H1 (cell line): ENCODE measurements around the gene EFEMP1. TPM values are rescaled to one million over a fixed set of nuclear protein-coding genes. Genes with fewer than 3 reads are reported as not detected.

ENCODE experiments used
- CTCF ChIA-PET: fragments of 300-600 bp; sonication (Branson Sonifier 250); formaldehyde crosslinking; loops from one replicate; lab custom pipeline; 2021; ENCODE audit not compliant: partially characterized antibody; lab: Charles Lee
- POLR2A ChIA-PET: fragments of 300-600 bp; sonication (Branson Sonifier 250); formaldehyde crosslinking; loops from one replicate; lab custom pipeline; 2021; ENCODE audit warnings: inconsistent platforms; ENCODE audit not compliant: partially characterized antibody; lab: Charles Lee
- DNase-seq, 2 experiments: peaks; one replicate each; pipeline versions ENCODE4 v3.0.0 to v3.0.0-alpha.2; 2010 to 2022; ENCODE audit warnings: low spot score in 2 of 2, low read depth in 1 of 2, mixed read lengths in 1 of 2
- FAIRE-seq: peaks from 2 replicates; lab custom pipeline; 2011; peaks lifted over from hg19 to GRCh38; lab: Jason Lieb, UNC
- H2AFZ ChIP-seq: 2 replicates; pipeline ENCODE4 v1.8.1; 2012; ENCODE audit warnings: low read length, inconsistent platforms
- H2AK5ac ChIP-seq: 2 replicates; pipeline ENCODE4 v1.6.1; 2013; ENCODE audit warnings: low read depth, low read length
- H2BK120ac ChIP-seq: replicated peaks from 2 replicates; pipeline ENCODE3; 2013; ENCODE audit warnings: low read depth, low read length, inconsistent platforms
- H2BK12ac ChIP-seq: 2 replicates; pipeline ENCODE4 v1.6.1; 2013; ENCODE audit warnings: low read depth, low read length
- H2BK15ac ChIP-seq: 2 replicates; pipeline ENCODE4 v1.6.1; 2013; ENCODE audit warnings: low read length
- H2BK20ac ChIP-seq: 2 replicates; pipeline ENCODE4 v1.6.1; 2013; ENCODE audit warnings: low read length
- H2BK5ac ChIP-seq: 2 replicates; pipeline ENCODE4 v1.6.1; 2013; ENCODE audit warnings: low read depth, low read length
- H3K14ac ChIP-seq: 2 replicates; pipeline ENCODE4 v1.6.1; 2013; ENCODE audit warnings: inconsistent platforms; ENCODE audit not compliant: insufficient read length
- H3K18ac ChIP-seq: 2 replicates; pipeline ENCODE4 v1.6.1; 2013; ENCODE audit warnings: low read length; ENCODE audit errors: extremely low read depth
- H3K23ac ChIP-seq: 2 replicates; pipeline ENCODE4 v1.6.1; 2013; ENCODE audit warnings: inconsistent platforms; ENCODE audit not compliant: insufficient read length
- H3K23me2 ChIP-seq: 2 replicates; pipeline ENCODE4 v1.6.1; 2013; ENCODE audit warnings: low read depth, low read length
- H3K27ac ChIP-seq: 2 replicates; pipeline ENCODE4 v1.6.1; 2011; ENCODE audit warnings: low read depth, low read length, inconsistent platforms
- H3K27me3 ChIP-seq, 4 experiments: replicated peaks in 1 of 4; 1 replicate in 1 of 4; 2 replicates in 3 of 4; pipeline versions ENCODE4 v1.6.1 to v1.8.1; 2011 to 2013; ENCODE audit warnings: low read length in 3 of 4, mild to moderate bottlenecking in 3 of 4, inconsistent platforms in 2 of 4, mixed read lengths in 2 of 4, moderate library complexity in 1 of 4; ENCODE audit not compliant: control insufficient read depth in 3 of 4, insufficient read depth in 3 of 4; ENCODE audit errors: extremely low read depth in 1 of 4
- H3K36me3 ChIP-seq, 4 experiments: 2 replicates each; pipeline versions ENCODE4 v1.6.1 to v1.8.1; 2011 to 2013; ENCODE audit warnings: mild to moderate bottlenecking in 4 of 4, low read length in 3 of 4, moderate library complexity in 2 of 4, control low read depth in 1 of 4, inconsistent platforms in 1 of 4; ENCODE audit not compliant: insufficient read depth in 4 of 4, control insufficient read depth in 2 of 4
- H3K4ac ChIP-seq: replicated peaks from 2 replicates; pipeline ENCODE3; 2013; ENCODE audit warnings: low read length, low read depth, mixed read lengths, inconsistent platforms; ENCODE audit not compliant: insufficient read length
- H3K4me1 ChIP-seq, 4 experiments: replicated peaks in 1 of 4; 1 replicate in 1 of 4; 2 replicates in 3 of 4; pipeline versions ENCODE4 v1.6.1 to v1.8.1; 2011 to 2013; ENCODE audit warnings: low read length in 3 of 4, inconsistent platforms in 2 of 4, mixed read lengths in 1 of 4; ENCODE audit not compliant: insufficient read depth in 4 of 4, control insufficient read depth in 3 of 4
- H3K4me2 ChIP-seq, 2 experiments: 2 replicates each; pipeline versions ENCODE4 v1.6.1 to v1.8.1; 2011 to 2013; ENCODE audit warnings: low read depth in 2 of 2, low read length in 2 of 2, control low read depth in 1 of 2, inconsistent platforms in 1 of 2, mild to moderate bottlenecking in 1 of 2; ENCODE audit not compliant: insufficient read depth in 1 of 2
- H3K4me3 ChIP-seq, 4 experiments: fragments of 200-600, 300-600 bp in 1 of 4; sonication (generic), shearing (Covaris generic), sonication (Bioruptor Twin) in 1 of 4; 2 replicates each; pipeline versions ENCODE4 v1.5.1 to v1.8.1; 2011 to 2016; ENCODE audit warnings: low read length in 4 of 4, low read depth in 3 of 4, control low read depth in 2 of 4, inconsistent platforms in 2 of 4, mild to moderate bottlenecking in 2 of 4, mixed read lengths in 1 of 4, moderate library complexity in 1 of 4; ENCODE audit not compliant: insufficient read depth in 2 of 4; ENCODE audit errors: extremely low read depth in 1 of 4
- H3K56ac ChIP-seq: replicated peaks from 2 replicates; pipeline ENCODE3; 2013; ENCODE audit warnings: low read depth, mild to moderate bottlenecking, mixed read lengths, low read length, inconsistent platforms; ENCODE audit not compliant: insufficient read length
- H3K79me1 ChIP-seq: 2 replicates; pipeline ENCODE4 v1.6.1; 2013; ENCODE audit warnings: low read depth, low read length, control low read depth
- H3K79me2 ChIP-seq, 2 experiments: 2 replicates each; pipeline versions ENCODE4 v1.6.1 to v1.8.1; 2012 to 2013; ENCODE audit warnings: low read length in 2 of 2, mild to moderate bottlenecking in 2 of 2, inconsistent platforms in 1 of 2; ENCODE audit not compliant: insufficient read depth in 2 of 2, control insufficient read depth in 1 of 2
- H3K9ac ChIP-seq, 4 experiments: replicated peaks in 1 of 4; 1 replicate in 1 of 4; 2 replicates in 3 of 4; pipeline versions ENCODE4 v1.6.1 to v1.8.1; 2011 to 2013; ENCODE audit warnings: low read depth in 3 of 4, low read length in 3 of 4, control low read depth in 2 of 4, mild to moderate bottlenecking in 2 of 4, moderate library complexity in 2 of 4, inconsistent platforms in 1 of 4; ENCODE audit errors: extremely low read depth in 1 of 4
- H3K9me3 ChIP-seq, 2 experiments: 2 replicates each; pipeline versions ENCODE4 v1.6.1 to v1.8.1; 2012 to 2013; ENCODE audit warnings: mild to moderate bottlenecking in 2 of 2, moderate library complexity in 2 of 2, control low read depth in 1 of 2, inconsistent platforms in 1 of 2, low read depth in 1 of 2, low read length in 1 of 2, mixed read lengths in 1 of 2; ENCODE audit not compliant: insufficient read depth in 2 of 2
- H4K20me1 ChIP-seq, 2 experiments: replicated peaks in 1 of 2; 2 replicates each; pipeline versions ENCODE3 to v1.8.1; 2011 to 2013; ENCODE audit warnings: inconsistent platforms in 2 of 2, low read length in 2 of 2, mild to moderate bottlenecking in 1 of 2; ENCODE audit not compliant: insufficient read depth in 2 of 2, control insufficient read depth in 1 of 2
- H4K5ac ChIP-seq: 2 replicates; pipeline ENCODE4 v1.6.1; 2013; ENCODE audit warnings: low read length, low read depth, mixed read lengths, inconsistent platforms; ENCODE audit not compliant: insufficient read length
- H4K8ac ChIP-seq: 2 replicates; pipeline ENCODE4 v1.8.0; 2013; ENCODE audit warnings: mild to moderate bottlenecking, moderate library complexity, low read length, inconsistent platforms; ENCODE audit not compliant: insufficient read depth; ENCODE audit errors: extremely low read depth
- H4K91ac ChIP-seq: replicated peaks from 2 replicates; pipeline ENCODE3; 2013; ENCODE audit warnings: low read length, mixed read lengths, inconsistent platforms; ENCODE audit not compliant: insufficient read length
- CTBP2 ChIP-seq: IDR thresholded peaks from 2 replicates; pipeline ENCODE4 v1.7.0; 2011; ENCODE audit warnings: borderline replicate concordance, mild to moderate bottlenecking, moderate library complexity, mixed read lengths, low read length; ENCODE audit not compliant: insufficient read depth, insufficient read length
- EZH2 ChIP-seq: fragments of 200-600 bp; sonication (generic); IDR thresholded peaks from 2 replicates; pipeline ENCODE4 v1.7.1; 2012; ENCODE audit warnings: low read depth, mild to moderate bottlenecking, moderate library complexity, low read length, inconsistent platforms; ENCODE audit not compliant: severe bottlenecking
- JUN ChIP-seq: IDR thresholded peaks from 2 replicates; pipeline ENCODE4 v1.6.1; 2011; ENCODE audit warnings: low read depth, mild to moderate bottlenecking, improper control_type of control experiment, low read length
- WGBS, 2 experiments: shearing (Covaris generic) in 1 of 2; methylation state at CpG; one replicate each; pipeline versions ENCODE4 v1.1.6 to v1.1.7; 2013 to 2015; ENCODE audit warnings: low lambda C conversion rate in 2 of 2, mixed read lengths in 2 of 2, inconsistent platforms in 1 of 2, low coverage in 1 of 2, missing lambda C conversion rate in 1 of 2; ENCODE audit not compliant: insufficient replicate concordance in 2 of 2, insufficient coverage in 1 of 2, insufficient read length in 1 of 2; ENCODE audit errors: extremely low coverage in 1 of 2, missing lambda C conversion rate in 1 of 2; 5-methylcytosine and 5-hydroxymethylcytosine counted together
- polyA plus RNA-seq, 7 experiments: library from polyadenylated mRNA; depleted of rRNA in 3 of 7; stranded (reverse) in 5 of 7; unstranded in 2 of 7; fragments of >200 nt in 5 of 7; fragments of 200-250 nt in 2 of 7; gene quantifications; 1 replicate in 5 of 7; 2 replicates in 1 of 7; 4 replicates in 1 of 7; pipeline versions ENCODE4 v1.2.1 to v1.2.3, GENCODE V29; 2011 to 2013; ENCODE audit warnings: missing spikeins in 2 of 7, mixed read lengths in 2 of 7
- total RNA-seq: library from RNA; stranded (reverse); fragmentation: NEBNext Ultra II Directional; extraction: Animal tissue kit (Norgen Biotek cat#: 25700); gene quantifications from 2 replicates; pipeline ENCODE4 v1.2.1, GENCODE V29; 2021

Gene EFEMP1
- total and polyA plus RNA-seq, 2 of the 8 experiments (the other 6 are each of a cell fraction or from before 2014, with no cell fraction given), result 15.5 to 19.7 TPM

DNA sequence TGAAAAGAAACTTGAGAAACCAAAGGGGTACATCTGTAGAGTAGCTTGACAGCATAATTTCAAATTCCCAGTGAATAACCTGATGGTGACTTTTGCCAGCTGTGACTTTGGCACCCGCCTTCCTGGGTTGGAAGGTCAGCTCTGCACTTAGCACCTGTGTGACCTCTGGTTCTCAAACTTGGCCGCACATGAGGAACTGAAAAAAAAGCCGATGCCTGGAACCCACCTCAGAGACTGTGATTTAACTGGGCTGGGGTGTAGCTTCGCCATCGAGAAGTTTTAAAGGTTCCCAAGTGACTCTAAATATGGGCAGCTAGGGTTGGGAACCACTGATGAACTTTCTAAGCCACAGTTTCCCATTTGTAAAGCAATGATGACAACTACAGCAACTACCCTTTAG is 6.5 kb downstream of the EFEMP1 start:
- Histone ChIP-seq H2AK5ac (no peak overlapping the region), H2BK20ac (no peak overlapping the region), H4K5ac (no peak overlapping the region), H3K9me3 (no peaks in the 10 kb centered on the region), H3K23me2 (no peaks in the 10 kb centered on the region; the same call in 1 of the 2 replicates), H3K27me3 (no peaks in the 10 kb centered on the region), H3K23ac (no peak overlapping the region)
- POLR2A ChIA-PET, result no interaction called here
- CTCF ChIA-PET, result interaction anchor here (1.2 kb wide), 1 partner anchor 13 kb away, joined by 5 read pairs; no protein-coding TSS in a partner anchor
- WGBS, 2 experiments, result 91% methylated on average over 5 of the region's 5 CpGs; no CpG with 5 or more reads in 1 of the 2 experiments
- TF ChIP-seq EZH2 (no peak), JUN (no peak), CTBP2 (no peak)
- TF ChIP-seq, all 59 proteins: peak for 0
- Histone ChIP-seq H3K9ac (no peak overlapping the region), H3K18ac (no peak overlapping the region), H3K79me1 (no peaks in the 10 kb centered on the region), H3K4me2 (no peak overlapping the region), H3K4me1 (peaks cover 0 to 3% (median under 1%) of the 10 kb centered on the region in 4 experiments; a peak in 2 of 7 replicates), H2BK120ac (no peak overlapping the region), H3K14ac (no peak overlapping the region), H2BK12ac (no peak overlapping the region), H2BK5ac (no peak overlapping the region), H4K8ac (no peak overlapping the region), H3K27ac (no peak overlapping the region), H3K36me3 (no peaks in the 10 kb centered on the region), H3K4ac (no peak overlapping the region), H4K20me1 (no peaks in the 10 kb centered on the region), H3K79me2 (no peaks in the 10 kb centered on the region), H3K56ac (no peak overlapping the region), H3K4me3 (no peak overlapping the region), H2AFZ (no peak overlapping the region), H2BK15ac (no peak overlapping the region), H4K91ac (no peak overlapping the region)
- DNase-seq (no peak), FAIRE-seq (no peak)
